ENCODE results near the gene RREB1.

- TF ChIP-seq CTCF (IDR thresholded peaks at IDR 0.05) (no peak), POLR2A (IDR thresholded peaks at IDR 0.05) (no peak)
Measured at GRCh38 chr6:7138921-7139358, 31.2 kb downstream of the RREB1 start.

Measured in adrenal gland (tissue), 5 donors.